Measurements from ENCODE around the gene EYA4.
A peak's percentile ranks its signal among the peaks of the same experiment; 100 is the strongest.

The EYA4 gene

GRCh38 chr6:133447924-133448323 is 206.8 kb downstream of the EYA4 start:
- DNase-seq (ENCODE audit: low read depth in 2 of 2) = no peak

GRCh38 chr6:133456439-133456838 is 215.3 kb downstream of the EYA4 start:
- no peak for DNase-seq (ENCODE audit: low read depth in 2 of 2)

GRCh38 chr6:133456944-133457343 is 215.8 kb downstream of the EYA4 start:
- DNase-seq (ENCODE audit: low read depth in 2 of 2) = no peak

DNA sequence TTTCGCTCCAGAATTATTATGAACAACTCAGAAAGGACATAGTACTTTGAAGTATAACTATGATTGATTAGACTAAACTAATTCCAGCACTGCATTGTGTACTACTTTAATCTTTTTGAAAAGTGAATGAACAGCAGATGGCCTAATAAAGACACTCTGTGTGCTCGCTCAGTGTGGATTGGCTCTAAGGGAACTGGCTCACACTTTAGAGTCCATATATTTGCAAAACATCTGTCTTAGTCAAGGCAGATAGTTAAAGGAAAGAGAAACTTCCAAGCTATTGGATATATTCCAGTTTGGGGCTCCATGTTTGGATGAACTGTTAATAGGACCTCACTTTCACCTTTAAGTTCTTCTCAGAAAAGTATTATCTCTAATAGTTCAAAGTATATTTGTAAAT is 218.9 kb downstream of the EYA4 start:
- DNase-seq (ENCODE audit: low read depth in 2 of 2) = no peak

- DNase-seq (ENCODE audit: low read depth in 2 of 2) = no peak
These were observed 222.6 kb downstream of the EYA4 start for GRCh38 chr6:133463790-133464189.

DNA sequence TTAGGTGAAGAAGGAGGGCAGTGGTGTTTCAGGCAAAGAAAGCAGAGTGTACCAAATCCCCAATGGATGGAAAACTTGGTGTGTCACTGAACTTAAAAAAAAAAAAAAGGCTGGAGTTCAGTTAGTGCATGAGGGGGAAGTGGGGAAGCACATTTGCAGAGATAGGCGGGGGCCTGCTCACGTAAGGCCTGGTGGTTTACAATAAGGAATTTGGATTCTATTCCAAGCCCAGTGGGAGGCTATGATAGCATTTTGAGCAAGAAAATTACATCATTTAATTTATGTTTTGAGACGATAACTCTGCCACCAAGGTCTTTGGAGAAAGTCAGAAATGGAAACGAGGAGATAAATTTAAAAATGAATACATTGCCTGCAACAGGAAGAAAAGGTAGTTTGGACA is 225.5 kb downstream of the EYA4 start:
- no peak for DNase-seq (ENCODE audit: low read depth in 2 of 2)

- DNase-seq (ENCODE audit: low read depth in 2 of 2) = no peak
These were observed 226.2 kb downstream of the EYA4 start for GRCh38 chr6:133467231-133467981.

DNA sequence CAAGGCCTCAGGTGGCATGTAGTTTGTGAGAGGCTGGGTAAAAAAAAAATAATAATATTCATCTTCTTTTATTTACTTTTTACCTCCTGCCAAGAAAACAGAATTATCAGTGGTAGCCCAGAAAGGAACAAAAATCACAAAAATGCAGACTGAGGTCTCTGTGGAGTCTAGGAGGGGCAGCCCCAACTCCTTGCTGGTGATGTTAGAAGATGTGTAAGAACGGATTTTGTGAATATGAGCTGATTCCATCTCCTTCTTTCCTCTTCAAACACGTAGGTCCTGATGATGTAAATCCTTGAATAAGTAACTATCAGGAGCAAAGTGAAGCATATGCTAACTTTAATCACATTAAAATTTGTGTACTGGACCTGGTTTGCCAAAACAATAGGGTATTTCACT is 226.8 kb downstream of the EYA4 start:
- DNase-seq (ENCODE audit: low read depth in 2 of 2) = no peak

GRCh38 chr6:133468591-133468990 is 227.4 kb downstream of the EYA4 start:
- no peak for DNase-seq (ENCODE audit: low read depth in 2 of 2)

DNA sequence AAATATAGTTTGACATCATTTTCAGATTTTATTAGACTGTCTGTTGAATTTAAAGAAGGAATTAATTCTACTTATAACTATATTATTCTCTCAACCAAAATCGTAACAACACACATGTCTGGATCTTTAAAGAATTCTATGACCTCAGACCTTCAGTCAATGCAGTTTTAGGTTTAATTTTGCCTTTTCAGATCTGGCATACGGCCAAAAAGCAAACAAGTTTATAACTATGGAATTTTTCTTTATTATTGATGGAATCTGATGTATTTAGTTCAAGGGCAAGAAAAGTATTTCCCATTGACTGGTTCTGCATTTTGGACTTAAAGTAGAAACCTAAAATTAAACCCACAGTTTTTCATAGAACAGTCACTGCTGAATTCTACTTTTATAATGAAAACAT is 233.4 kb downstream of the EYA4 start:
- DNase-seq (ENCODE audit: low read depth in 2 of 2) = no peak

GRCh38 chr6:133478673-133479072 is 237.5 kb downstream of the EYA4 start:
- DNase-seq (ENCODE audit: low read depth in 2 of 2) = no peak

- no peak for DNase-seq (ENCODE audit: low read depth in 2 of 2)
These were observed 246.0 kb downstream of the EYA4 start for GRCh38 chr6:133487174-133487573.

GRCh38 chr6:133495205-133495903 is 254.2 kb downstream of the EYA4 start:
- no peak for DNase-seq (ENCODE audit: low read depth in 2 of 2)

- DNase-seq (ENCODE audit: low read depth in 2 of 2) = no peak
These were observed 258.5 kb downstream of the EYA4 start for GRCh38 chr6:133499662-133500061.

DNA sequence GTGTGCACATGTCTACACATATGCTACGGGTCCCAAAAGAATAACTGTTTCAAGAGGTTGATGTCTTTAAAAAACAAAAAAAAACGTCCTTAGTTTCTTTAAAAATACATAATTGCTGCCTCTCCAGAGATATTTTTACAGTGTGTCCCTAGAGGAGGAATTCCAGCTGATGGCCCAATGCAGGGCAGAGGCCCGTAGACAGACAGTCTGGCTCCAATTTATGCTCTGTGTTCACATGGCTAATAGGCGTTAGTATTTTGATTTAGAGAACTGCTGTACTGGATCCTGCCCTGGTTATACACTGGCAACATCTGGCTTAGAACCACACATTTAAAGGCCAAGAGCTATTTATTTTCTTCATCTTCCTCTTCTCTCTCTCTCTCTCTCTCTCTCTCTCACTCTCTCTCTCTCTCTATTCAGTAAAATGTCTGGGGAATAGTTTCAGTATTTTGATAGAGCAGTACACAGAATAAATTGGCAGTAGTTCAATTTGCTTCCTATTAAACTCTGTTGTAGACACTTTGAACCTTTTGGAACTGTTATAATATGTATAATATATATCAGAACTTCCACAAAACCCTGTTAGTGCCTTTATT is 260.6 kb downstream of the EYA4 start:
- DNase-seq (ENCODE audit: low read depth in 2 of 2) = no peak

DNA sequence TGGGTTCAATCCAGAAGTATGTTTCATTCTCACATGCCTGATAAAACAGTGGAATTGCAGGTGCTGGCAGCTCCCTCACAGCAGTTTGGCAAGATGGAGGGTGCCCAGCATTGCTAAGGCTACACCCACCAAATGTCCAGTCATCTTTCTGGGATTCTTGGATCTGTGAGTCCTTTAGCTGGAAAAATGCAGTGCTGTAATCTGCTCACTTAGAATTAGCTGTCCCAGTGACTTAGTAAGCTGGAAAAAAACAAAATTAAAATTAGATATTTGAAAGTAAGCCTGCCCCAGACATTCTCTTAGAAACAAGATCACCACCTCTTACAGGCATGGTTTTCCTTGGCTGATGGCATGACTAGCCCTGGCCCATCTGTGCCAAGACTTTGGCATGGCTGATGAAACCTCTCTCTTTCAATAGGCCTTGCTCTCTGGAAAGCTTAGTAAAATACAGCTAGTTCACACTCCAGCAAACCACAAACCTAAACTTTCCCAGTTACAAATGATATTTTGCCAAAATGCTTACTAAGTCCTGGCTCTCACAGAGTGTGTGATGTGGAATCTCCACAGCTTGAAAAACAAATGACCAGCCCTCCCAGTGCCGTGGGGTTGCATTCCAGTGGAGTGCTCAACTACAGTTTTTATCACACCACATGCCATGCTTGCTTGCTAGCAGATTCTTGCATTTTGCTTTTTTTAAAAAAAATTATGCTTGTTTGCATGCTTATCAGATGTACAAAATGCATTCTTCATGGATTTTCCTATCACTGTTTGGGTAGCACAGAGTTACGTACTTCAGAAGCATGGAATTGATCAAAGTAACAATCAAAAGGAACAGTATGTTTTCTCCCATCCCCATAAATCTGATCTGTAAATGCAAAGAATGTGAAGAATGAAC is 261.5 kb downstream of the EYA4 start:
- no peak for DNase-seq (ENCODE audit: low read depth in 2 of 2)

DNA sequence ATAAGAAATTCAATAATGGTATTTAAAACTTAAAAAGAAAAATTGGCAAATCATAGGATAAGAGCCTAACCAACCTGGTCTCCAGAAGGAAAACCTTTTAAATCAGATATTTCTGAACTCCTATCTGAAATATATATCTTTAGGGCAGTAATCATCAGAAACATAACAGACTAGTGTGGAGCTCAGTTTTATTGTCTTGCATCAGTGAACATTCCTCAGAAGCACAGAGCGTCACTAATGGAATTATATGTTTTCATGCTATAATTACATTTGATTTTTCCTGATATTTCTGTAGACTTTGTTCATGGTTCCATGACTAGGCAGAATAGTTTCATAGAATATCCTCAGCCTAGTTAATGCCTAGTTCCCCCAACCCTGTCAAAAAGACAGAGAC is 262.2 kb downstream of the EYA4 start:
- DNase-seq (ENCODE audit: low read depth in 2 of 2) = no peak

GRCh38 chr6:133504158-133504557 is 263.0 kb downstream of the EYA4 start:
- no peak for DNase-seq (ENCODE audit: low read depth in 2 of 2)

DNA sequence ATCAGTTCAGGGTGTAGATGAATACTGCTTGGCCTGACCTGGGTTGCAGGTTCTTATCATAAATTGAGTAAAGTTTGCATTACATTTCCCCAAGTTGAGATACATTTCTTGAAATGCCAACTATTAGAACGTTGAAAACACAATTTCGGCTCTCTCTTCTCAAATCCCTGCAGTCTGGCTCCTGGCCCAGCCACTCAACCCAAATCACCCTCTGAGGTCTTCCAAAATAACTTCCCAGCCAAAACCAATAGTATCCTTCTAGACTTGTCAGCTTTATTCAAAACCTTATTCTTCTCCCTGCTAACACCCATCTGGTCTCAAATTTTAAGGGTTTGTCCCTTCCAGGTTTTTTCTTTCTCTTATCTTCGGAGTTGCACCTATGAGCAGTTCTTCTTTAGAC is 263.6 kb downstream of the EYA4 start:
- no peak for DNase-seq (ENCODE audit: low read depth in 2 of 2)

DNA sequence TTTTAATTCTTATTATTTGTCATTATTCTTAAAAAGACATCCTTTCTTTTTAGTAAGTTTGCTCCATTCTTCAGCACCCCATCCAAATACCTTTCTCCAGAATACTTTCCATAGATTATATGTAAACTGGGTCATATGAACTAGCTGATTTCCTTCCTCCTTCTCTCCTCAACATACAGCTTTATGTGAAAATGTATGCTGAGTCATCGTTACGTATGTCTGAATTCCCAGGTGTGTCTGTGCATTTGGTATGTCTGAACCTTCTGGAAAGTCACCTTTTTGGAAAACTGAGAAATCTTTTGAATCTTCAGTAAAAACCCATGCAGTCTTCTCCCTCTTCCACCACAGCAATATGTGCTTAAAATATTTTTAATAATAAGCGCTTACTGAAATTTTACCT is 264.5 kb downstream of the EYA4 start:
- DNase-seq (ENCODE audit: low read depth in 2 of 2) = no peak

DNA sequence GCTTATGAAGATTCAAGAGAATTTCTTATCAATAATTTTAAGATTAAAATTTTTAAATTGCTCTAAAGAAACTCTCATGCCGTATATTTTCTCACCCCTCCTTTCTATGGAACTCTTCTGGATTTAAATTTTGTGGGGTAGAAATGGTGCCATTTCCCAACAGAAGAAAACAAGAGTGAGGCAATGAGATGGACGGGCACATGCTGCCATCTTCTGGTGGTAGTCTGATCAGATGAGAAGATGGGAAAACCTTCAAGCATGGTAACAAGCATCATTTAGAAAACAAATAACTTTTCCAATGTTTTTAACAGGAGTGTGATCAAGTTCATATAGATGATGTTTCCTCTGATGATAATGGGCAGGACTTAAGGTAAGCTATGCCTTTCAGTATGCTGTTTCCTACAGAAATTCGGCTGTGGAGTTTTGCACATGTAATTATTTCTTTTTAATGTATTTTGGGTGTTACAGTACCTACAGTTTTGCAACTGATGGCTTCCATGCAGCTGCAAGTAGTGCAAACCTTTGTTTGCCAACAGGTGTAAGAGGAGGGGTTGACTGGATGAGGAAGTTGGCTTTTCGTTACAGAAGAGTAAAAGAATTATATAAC is 271.4 kb downstream of the EYA4 start:
- peak; percentile 3 to 7 for DNase-seq (ENCODE audit: low read depth in 2 of 2)

GRCh38 chr6:133523816-133524215 is 282.7 kb downstream of the EYA4 start:
- DNase-seq (ENCODE audit: low read depth in 2 of 2) = no peak
